ENCODE results near the gene LRRC14B. TPM values are rescaled to one million over a fixed set of nuclear protein-coding genes. Genes with fewer than 3 reads are reported as not detected.

The LRRC14B gene
- total and polyA plus RNA-seq, 2 experiments from 2014 or later, result not detected

GRCh38 chr5:204001-204400 is 12.7 kb downstream of the LRRC14B start (continued):
- TF ChIP-seq EZH2phosphoT487 (IDR thresholded peaks at IDR 0.05; ENCODE audit: unreplicated experiment), result no peak
- no peak for TF ChIP-seq JUNB (IDR thresholded peaks at IDR 0.05; ENCODE audit: unreplicated experiment)
- TF ChIP-seq ETS1 (IDR thresholded peaks at IDR 0.05), result no peak
- no peak for TF ChIP-seq CTCF (conservative IDR thresholded peaks at IDR 0.05; ENCODE audit: low read depth in 2 of 2)
- no peak for TF ChIP-seq ZNF114 (CRISPR knock-in tag; IDR thresholded peaks at IDR 0.05)
- TF ChIP-seq CREB1 (CRISPR knock-in tag; IDR thresholded peaks at IDR 0.05; ENCODE audit: low read depth), result no peak
- TF ChIP-seq ZNF331 (CRISPR knock-in tag; IDR thresholded peaks at IDR 0.05; ENCODE audit: low read depth), result no peak
- no peak for TF ChIP-seq NANOG (IDR thresholded peaks at IDR 0.05; ENCODE audit: borderline replicate concordance)

GRCh38 chr5:204462-204861 is 13.2 kb downstream of the LRRC14B start:
- H2AFZ ChIP-seq, result no peak overlapping the region
- no peak for ATAC-seq
- H3F3A ChIP-seq (replicated peaks; ENCODE audit: low read depth), result peaks cover 11% of the 10 kb centered on the region
- Mint-ChIP-seq H3K9me3 (no peaks in the 10 kb centered on the region), H3K36me3 (ENCODE audit: low read depth) (peaks cover 30% of the 10 kb centered on the region), H3K27me3 (ENCODE audit: insufficient read depth, low read depth, poor library complexity) (peaks cover 7% of the 10 kb centered on the region), H3K27ac (no peak overlapping the region), H3K4me1 (peaks cover 33% of the 10 kb centered on the region), H3K4me3 (no peak overlapping the region)
- H3K4me1 ChIP-seq (ENCODE audit: insufficient read depth), result no peaks in the 10 kb centered on the region; the same call in 1 of the 2 replicates
- H3K27me3 ChIP-seq (ENCODE audit: insufficient read depth), result no peaks in the 10 kb centered on the region
- no peaks in the 10 kb centered on the region for H3K36me3 ChIP-seq (ENCODE audit: insufficient read depth)
- no peak overlapping the region for H3K4me3 ChIP-seq
- H3K27ac ChIP-seq (ENCODE audit: low read depth), result no peak overlapping the region
- H3K4me2 ChIP-seq, result no peak overlapping the region
- TF ChIP-seq EZH2 (IDR thresholded peaks at IDR 0.05; ENCODE audit: low read depth, unreplicated experiment) (no peak), POLR2AphosphoS5 (IDR thresholded peaks at IDR 0.05; ENCODE audit: low read depth) (no peak), ZNF462 (CRISPR knock-in tag; IDR thresholded peaks at IDR 0.05) (no peak), NANOG (IDR thresholded peaks at IDR 0.05; ENCODE audit: borderline replicate concordance) (no peak), ZNF331 (CRISPR knock-in tag; IDR thresholded peaks at IDR 0.05; ENCODE audit: low read depth) (no peak)
- no peak for DNase-seq (ENCODE audit: low spot score)
- H3K9me2 ChIP-seq (ENCODE audit: insufficient read depth), result no peaks in the 10 kb centered on the region
- peaks cover 36% of the 10 kb centered on the region for H3K79me2 ChIP-seq (replicated peaks; ENCODE audit: insufficient read depth)
- H4K20me1 ChIP-seq (replicated peaks; ENCODE audit: insufficient read depth), result peaks cover 20% of the 10 kb centered on the region

All from GM23338 (cell line).